Transverse colon (tissue), 3 donors: ENCODE results near the gene RELL2.
A peak's percentile ranks its signal among the peaks of the same experiment; 100 is the strongest.

Experiments
- POLR2A ChIP-seq: fragments of 450-650 bp; IDR thresholded peaks from one replicate; pipeline ENCODE4 v1.6.1; 2016; ENCODE audit warnings: antibody characterized with exemption, mild to moderate bottlenecking, moderate library complexity
- TF ChIP-seq, protein P1 (sequence below), 5 experiments: fragments of 200-600 bp in 3 of 5; fragments of 450-650 bp in 2 of 5; sonication (generic) in 3 of 5; IDR thresholded peaks; 1 replicate in 2 of 5; 2 replicates in 3 of 5; pipeline ENCODE4 v1.5.1; 2016 to 2017; ENCODE audit warnings: antibody characterized with exemption in 5 of 5, inconsistent platforms in 3 of 5, mild to moderate bottlenecking in 2 of 5, moderate library complexity in 1 of 5

DNA sequence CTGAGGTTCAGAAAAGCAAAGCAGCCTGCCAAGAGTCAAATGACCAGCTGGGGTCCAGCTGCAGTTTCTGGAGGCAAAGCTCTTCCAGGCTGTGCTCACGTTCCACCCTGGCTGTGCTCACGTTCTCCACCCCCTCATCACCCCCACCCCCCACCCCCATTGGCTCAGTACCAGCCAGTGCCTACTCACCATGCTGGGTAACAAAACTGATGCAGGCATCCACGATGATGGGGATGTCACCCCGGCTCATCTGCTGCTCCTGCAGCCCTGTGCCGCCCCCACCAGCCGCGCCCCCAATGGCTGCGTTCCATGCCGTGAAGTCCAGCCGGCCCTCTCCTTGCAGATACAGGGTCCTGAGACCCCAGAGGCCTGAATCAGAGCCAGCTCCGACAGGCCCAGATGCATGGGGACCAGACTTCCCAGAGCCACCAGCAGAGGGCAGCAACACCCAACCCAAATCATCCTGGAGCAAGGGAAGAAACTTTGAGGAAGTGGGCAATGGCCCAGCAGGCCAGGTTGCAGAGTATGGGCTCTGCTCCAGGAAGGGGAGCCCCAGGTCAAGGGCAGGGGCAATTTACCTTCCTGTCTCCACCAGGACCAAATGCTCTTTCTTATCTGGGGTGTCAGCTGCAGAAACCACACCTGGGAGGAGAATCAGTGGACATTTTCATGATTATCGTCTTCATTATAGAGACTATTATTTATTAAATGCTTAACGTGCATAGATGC, 28.1 kb downstream of the RELL2 start:
- TF ChIP-seq, protein P1, sequence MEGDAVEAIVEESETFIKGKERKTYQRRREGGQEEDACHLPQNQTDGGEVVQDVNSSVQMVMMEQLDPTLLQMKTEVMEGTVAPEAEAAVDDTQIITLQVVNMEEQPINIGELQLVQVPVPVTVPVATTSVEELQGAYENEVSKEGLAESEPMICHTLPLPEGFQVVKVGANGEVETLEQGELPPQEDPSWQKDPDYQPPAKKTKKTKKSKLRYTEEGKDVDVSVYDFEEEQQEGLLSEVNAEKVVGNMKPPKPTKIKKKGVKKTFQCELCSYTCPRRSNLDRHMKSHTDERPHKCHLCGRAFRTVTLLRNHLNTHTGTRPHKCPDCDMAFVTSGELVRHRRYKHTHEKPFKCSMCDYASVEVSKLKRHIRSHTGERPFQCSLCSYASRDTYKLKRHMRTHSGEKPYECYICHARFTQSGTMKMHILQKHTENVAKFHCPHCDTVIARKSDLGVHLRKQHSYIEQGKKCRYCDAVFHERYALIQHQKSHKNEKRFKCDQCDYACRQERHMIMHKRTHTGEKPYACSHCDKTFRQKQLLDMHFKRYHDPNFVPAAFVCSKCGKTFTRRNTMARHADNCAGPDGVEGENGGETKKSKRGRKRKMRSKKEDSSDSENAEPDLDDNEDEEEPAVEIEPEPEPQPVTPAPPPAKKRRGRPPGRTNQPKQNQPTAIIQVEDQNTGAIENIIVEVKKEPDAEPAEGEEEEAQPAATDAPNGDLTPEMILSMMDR (IDR thresholded peaks at IDR 0.05): peak; percentile 80 to 94 (median 90)
- no peak for TF ChIP-seq POLR2A
